Putamen (tissue), 1 donor: ENCODE data around the gene PLD5.
"Not testable (repeated sequence)": the region's sequence is repeated elsewhere in the genome, so short reads cannot be mapped to it uniquely, and the experiment has no call there.

Experiments used
- DNase-seq: peaks from one replicate; pipeline ENCODE4 v3.0.0-alpha.2; 2016; ENCODE audit warnings: low spot score

Gene PLD5

DNA sequence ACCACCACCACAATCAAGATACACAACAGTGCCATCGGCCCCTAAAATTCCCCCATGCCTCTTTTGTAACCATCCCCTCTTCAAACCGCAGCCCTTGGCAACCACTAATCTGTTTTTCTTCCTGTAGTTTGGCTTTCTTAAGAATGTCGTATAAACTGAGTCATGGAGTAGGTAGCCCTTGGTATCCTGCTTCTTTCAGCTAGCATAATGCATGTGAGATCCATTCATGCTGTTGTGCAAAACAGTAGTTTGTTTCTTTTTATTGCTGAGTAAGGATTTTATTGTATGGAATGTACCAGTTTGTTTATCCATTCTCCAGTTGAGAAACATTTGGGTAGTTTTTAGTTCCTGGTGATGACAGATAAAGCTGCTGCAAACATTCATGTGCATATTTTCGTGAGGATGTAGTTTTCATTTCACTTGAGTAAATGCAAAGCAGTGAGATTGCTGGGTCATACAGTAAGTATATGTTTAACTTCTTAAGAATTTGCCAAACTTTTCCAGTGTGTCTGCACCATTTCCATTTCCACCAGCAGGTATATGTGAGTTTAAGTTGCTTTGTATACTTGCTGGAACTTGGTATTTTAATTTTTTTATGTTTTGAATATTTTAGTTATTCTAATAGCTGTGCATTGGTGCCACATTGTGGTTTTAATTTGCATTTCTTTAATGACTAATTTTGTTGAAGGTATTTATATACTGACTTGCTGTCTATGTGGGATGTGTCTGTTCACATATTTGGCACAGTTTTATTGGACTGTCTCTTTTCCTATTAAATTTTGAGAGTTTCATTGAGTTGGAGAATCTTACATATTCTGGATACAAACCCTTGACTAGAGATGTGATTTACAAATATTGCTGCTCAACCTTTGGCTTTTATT, 377.2 kb downstream of the PLD5 start:
- DNase-seq: no peak

DNA sequence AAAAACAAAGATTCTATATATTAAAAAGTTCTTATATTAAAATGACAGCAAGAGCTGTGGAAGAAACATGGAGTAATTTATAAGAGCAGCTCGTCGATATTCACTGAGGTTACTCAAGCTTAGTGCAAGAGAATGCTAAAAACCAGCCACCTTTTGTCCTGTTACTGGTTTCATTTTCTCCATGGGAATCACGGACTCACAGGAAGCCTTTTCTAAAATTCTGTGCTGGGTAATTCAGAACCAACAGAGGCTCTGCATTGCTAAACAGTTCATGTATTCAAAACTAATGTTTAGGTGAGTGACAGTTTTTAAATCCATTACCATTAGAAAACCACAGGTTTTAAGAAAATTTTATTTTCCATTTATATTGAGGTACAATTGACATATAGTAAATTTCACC, 377.8 kb downstream of the PLD5 start:
- DNase-seq: no peak

DNA sequence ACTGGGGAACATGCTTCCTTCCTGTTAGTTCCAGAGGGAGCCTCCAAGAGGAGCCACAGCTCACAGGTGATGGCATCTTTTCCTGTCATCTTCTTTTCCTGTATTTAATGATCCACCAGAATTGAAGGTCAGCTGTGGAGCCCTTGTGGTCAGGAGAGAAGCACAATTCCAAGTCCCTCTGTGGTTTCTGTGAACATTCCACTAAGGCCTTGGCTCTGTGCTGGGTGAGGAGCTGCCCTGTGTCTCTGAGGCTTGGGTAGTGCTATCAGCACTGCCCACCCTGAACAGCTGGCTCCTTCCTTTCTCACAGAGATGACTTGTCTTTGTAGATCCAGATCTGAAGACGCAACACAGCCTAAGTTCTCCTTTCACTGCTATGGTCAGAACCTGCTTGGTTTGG, 383.7 kb downstream of the PLD5 start:
- no peak for DNase-seq

DNA sequence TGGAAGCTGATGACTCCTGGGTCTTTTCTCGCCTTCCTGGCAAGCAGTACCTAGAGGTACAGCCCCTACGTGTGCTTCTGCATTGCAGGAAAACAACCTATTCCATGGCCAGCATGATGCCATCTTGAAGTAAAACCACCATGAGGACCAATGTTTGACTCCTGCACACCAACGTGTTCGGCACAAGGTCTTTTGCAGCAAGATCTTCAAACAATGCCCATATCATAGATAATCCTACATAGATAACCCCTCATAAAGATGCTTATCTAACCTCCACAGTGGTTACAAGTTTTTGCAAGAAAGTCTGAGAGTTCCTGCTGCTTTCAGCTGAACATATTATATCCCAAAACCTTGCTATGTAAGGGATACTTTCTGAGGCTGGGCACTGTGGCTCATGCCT, 384.5 kb downstream of the PLD5 start:
- DNase-seq: no peak

DNA sequence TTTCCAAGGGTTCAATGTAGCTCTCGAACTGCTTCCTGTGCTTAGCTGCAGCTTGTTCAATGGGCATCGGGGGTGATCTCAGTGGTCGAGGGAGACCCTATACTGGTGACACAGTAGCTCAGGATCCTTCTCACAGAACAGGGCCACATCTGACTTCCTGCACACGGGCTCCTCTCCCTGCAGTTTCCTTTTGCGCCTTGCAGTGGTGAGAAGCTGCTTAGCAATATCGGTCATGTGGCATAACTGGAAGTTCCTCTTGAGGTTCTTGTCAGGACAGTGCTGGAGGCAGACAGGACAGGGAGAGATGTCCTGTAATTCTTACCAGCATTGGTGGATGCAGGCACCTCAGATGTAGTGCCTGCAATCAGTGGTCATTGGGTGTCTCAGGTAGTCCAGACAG, 385.1 kb downstream of the PLD5 start:
- no peak for DNase-seq

DNA sequence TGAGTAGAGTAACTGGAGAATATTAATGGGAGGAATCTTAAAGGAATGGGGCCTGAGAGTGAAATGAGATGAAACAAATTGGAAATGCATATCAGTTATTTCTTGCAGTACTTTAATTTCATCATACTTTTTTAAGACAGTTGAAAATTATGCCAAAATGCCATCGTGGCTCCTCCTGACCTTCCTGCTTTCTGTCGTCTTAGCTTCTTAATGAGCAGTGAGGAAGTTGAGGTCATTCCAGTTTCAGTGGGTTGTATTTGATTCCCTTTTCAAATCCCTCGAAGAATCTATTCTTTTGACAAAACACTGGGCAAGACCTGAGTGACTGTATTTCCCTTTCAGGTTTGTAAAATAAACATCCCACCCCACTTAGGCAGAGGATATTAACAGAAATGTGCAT, 390.7 kb downstream of the PLD5 start:
- no peak for DNase-seq

DNA sequence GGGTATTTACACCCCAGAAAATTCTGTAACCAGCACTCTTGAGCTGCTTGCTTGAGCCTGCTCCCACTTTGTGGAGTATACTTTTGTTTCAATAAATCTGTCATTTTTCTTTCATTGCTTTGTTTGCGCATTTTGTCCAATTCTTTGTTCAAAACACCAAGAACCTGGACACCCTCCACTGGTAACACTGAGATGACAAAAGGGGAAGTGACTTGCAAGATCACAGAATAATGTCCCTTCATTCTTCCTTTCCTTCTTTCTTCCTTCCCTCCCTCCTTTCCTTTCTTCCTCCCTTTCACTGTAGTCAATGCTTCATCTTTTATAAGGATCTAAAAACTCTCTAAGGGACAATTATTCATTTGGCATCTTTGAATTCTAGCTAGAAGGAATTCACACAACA, 391.1 kb downstream of the PLD5 start:
- no peak for DNase-seq

DNA sequence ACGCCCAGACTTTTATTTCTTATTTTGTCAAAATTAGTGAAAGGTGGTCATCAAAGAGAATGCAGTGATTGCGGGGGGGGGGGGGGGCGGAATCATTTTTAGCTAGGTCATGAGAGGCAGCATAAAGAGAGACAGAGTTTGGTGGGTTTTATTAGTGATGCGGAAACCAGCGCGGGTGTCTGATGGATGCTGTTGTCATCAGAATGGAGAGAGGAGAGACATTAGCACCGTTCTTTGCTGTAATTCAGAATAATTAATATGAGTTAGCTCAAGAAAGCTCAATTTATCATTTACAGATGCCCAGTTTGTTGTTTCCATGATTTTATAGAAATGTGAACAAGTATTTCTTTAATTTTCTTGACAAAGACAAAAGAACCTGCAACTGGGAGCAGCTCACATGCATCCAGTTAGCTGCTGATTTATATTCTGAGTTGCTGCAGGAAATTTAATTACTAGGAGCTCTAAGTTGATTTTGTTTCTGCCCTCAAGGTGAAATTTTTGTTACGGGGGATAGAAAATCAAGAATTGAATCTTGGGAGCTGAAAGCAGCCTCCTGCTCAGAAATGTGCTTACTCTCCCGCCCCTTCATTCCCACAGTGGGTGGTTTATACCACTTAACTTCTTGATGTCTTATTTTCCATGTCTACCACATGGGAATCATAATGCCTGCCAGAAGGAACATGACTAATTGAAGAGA, 392.2 kb downstream of the PLD5 start:
- peak; percentile 65 for DNase-seq

DNA sequence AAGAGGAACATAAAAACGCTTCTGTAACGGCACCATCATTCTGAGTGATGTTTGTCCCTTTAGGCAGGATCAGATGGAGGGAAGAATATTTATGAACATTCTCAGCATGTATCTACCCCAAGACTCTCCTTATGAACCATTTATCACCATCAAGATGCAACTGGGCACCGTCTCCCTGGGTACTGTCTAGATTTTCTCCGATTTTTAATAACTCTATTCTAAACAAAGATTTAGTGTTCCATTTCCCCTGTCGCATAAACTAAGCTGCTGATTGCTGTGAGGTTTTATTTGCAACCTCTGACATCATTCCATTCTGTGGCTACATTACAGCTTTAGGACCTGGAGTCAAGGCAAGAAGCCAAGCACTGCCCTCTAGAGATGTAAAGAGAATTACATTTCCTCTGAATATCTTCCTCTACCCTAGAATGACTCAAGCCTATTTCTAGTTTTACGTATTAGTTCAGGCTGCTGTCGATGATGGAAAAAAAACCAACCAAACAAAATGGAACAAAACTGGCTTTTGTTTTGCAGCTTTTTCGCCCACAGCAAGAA, 395.5 kb downstream of the PLD5 start:
- no peak for DNase-seq

DNA sequence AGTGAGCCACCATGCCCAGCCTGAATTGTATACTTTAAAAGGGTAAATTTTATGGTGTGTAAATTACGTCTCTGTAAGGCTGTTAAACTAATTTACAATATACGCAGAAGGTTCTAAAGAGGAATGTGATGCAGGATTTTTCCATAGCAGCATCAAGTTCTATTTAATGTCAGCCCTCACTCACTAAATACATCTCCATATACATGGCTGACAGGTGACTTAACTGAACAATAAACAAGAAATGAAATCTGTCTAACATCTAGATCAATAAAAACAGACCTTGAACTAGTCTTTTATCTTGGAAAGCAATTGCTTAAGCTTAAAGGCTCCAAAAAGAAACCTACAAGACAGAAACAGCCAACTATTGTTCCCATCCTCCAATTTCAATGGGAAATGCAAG, 404.1 kb downstream of the PLD5 start:
- no peak for DNase-seq

DNA sequence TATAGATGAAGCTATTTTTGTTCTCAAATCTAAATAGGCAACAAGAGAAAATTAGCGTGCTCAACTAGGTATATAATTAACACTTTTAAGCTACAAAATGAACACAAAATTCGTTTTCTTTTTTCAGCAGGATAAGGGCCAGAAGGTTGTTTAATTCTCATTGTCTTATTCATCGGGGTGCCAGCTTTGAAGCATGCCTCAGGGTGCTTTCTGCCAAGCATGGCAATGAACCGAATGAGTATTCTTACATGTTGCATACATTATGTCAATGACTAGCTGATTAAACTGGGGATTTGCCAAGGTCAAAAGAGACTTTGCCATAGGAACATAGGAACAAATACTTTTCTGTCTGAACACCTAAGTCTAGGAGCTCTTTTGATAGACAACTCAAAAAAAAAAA, 423.6 kb downstream of the PLD5 start:
- no peak for DNase-seq

DNA sequence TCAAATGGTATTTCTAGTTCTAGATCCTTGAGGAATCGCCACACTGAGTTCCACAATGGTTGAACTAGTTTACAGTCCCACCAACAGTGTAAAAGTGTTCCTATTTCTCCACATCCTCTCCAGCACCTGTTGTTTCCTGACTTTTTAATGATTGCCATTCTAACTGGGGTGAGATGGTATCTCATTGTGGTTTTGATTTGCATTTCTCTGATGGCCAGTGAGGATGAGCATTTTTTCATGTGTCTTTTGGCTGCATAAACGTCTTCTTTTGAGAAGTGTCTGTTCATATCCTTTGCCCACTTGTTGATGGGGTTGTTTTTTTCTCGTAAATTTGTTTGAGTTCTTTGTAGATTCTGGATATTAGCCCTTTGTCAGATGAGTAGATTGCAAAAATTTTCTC, 427.2 kb downstream of the PLD5 start:
- DNase-seq: not testable (repeated sequence)

DNA sequence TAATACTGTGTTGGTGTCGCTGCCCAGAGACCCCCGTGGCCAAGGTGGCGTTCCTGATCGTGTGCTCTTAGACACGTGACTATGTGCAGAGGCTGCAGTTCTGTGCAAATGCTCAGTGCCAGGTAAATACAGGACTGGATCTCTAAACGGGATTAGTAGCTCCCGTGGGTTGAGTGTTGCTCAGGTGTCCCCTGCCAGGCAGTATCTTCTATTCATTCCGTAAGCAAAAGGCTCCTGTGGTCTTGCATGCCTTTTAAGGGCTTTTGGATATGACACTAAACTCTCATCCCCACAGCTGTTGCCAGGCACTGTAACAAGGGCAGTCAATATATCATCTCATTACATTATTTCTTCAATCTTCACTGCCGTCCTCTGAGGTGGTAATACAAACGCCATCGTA, 431.4 kb downstream of the PLD5 start:
- no peak for DNase-seq

DNA sequence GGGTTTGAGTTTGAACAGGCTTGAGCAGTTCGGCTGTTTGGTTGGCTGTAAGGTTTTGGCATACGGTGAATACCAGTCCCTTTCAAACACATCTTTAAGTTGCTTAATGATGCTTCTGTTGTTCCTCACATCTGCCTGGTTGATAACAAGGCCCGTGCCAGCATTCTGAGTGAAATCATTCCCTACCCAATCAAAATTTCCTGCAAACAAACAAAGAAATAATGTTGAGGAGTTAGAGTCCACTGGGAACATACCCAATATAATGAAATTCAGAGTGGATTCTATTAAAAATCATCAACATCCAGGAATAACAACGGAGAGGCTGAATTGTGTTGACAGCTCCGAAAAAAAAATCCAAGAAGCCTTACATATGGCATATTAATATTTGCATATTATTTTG, 434.6 kb downstream of the PLD5 start:
- peak; percentile 7 for DNase-seq

DNA sequence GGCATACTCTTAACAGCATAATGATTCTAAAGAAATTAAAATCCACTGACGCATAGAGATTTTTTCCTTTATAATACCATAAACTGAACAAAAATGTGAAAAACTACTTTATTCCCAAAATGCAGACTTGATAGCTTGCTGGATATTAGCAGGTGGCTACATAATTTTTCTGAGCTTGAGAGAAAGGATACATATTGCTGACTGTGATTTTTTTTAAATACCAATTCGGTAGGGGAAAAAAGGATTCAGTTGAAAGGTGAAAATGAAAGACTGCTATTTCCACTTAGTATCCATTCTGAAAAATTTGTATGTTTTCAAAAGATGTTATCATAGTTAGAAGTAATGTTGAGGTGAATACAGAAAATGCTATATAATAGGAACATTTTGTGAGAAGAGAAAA, 435.6 kb downstream of the PLD5 start:
- no peak for DNase-seq

DNA sequence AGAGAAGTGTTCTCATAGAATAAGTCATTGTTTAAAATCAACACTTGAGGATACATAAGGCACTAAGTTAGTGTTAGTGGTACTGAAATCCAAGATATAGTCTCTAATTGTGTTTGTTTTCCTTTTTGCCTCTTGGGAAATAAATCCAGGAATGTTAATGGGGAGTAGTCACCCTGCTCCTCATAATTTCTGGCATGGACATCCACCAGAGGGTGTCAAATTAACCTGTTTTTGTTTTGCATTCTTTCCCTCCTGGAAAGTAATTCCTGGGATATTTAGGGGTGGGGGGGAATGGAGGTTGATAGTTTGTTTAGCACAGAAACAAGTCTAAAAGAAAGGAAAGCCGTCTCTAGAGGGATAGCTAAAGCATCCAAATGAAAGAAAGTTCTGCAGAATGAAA, 437.8 kb downstream of the PLD5 start:
- DNase-seq: no peak

DNA sequence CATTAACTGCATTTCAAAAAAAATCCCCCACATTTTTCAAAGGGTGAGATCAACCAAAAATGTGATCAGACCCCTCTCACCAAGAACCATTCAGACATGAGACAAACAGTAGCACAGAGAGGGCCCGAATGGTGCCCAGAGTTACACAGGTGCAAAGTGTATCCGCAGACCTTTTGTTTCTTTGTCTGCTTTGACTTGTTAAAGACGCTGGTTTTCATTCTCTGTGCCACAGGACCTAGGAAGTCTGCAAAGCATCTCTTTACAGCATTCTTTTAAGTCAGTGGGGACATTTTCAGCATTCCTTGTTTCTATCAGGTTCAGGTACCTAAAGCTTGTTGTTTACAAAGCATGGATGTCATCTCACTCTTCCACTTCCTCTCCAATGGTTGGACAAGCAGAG, 438.4 kb downstream of the PLD5 start:
- no peak for DNase-seq

DNA sequence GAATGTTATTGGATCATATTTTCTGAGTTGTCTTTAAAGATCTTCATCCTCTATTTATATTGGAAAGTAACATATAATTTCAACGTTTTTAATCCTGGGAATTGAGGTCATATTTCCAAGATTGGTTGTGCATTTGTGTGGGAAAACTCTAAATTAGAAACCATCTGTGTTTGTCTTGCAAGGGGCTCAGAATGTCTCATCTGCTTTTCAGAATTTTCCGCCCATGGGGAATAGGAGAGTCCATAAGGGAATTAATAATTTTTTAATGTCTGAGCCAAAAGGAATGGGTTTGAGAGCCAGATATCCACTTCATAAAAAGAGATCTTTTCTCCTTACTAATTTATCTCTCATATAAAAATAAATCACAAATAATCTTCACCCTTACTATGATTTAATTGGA, 440.8 kb downstream of the PLD5 start:
- DNase-seq: no peak

DNA sequence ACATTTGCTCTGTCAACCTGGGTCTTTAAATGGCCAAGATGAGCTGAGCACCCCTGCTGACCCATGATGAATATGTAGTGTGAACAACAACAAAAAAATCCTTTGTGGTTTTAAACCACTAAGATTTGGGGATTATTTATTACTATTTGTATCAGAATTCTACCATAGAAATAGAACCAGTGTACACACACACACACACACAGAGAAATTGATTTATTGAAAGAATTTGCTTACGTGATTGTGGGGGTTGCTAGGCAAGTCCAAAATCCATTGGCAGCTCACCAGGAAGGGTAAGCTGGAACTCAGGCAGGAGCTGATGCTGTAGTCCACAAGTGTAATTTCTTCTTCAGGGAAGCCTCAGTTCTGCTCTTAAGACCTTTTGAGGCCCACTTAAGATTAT, 443.1 kb downstream of the PLD5 start:
- DNase-seq: no peak

DNA sequence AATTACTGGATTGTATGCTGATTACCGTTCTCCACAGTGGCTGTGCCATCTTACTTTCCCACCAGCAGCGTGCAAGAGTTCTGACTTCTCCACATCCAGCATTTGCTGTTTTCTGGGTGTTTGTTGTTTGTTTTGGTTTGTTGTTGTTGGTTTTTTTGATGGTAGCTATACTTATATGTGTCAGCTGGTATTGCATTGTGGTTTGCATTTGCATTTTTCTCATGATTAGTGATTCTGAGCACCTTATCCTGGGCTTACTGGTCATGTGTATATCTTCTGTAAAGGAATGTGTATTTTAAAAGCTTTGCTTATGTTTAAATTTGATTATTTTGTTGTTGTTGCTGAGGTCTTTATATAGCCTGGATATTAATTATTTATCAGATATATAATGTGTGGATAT, 458.7 kb downstream of the PLD5 start:
- DNase-seq: no peak

DNA sequence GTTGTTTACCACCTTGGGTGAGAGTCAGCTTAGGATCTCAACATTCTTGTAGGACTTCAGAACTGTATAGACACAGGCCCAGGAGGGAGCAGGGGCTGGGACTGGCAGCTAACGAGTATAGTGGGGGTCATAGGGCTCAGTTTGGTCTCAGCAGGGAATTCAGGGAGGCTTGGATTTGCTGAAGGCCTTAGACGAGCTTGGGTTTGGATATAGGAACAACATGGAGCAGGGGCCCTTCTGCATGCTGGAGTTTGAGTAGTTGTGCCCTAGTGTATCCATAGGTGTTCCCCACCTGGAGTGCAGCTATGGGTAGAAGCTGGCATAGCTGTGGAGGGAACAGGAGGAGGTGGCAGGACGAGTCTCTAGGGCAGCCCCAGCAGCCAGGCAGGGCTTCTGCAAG, 462.2 kb downstream of the PLD5 start:
- no peak for DNase-seq

DNA sequence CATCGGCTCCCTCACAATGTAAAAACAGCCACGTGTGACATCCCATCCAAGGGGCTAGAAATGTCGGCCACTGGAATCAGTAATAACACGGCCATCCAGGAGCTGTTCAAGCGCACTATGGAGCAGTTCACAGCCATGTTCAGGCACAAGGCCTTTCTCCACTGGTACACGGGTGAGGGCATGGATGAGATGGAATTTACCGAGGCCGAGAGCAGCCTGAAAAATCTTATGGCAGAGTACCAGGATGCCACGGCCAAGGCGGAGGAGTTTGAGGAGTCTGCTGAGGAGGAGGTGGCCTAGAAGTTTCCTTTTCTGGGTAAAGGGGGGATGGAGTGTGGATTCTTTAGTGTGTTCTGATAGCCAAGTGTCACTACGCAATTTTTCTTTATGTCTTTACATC, 464.5 kb downstream of the PLD5 start:
- no peak for DNase-seq

DNA sequence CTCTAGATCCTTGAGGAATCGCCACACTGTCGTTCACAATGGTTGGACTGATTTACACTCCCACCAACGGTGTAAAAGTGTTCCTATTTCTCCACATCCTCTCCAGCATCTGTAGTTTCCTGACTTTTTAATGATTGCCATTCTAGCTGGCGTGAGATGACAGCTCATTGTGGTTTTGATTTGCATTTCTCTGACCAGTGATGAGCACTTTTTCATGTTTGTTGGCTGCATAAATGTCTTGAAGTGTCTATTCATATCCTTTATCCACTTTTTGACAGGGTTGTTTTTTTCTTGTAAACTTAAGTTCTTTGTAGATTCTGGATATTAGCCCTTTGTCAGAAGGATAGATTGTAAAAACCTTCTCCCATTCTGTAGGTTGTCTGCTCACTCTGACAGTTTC, 465.9 kb downstream of the PLD5 start:
- not testable (repeated sequence) for DNase-seq
